AG09309 (cell line): ENCODE results near the gene SCAPER.

Experiments used
- DNase-seq: peaks from one replicate; pipeline ENCODE4 v3.0.0-alpha.2; 2010; ENCODE audit warnings: low read depth
- H3K4me3 ChIP-seq: 2 replicates; pipeline ENCODE4 v1.5.1; 2011; ENCODE audit warnings: mild to moderate bottlenecking, low read depth, low read length, moderate library complexity; ENCODE audit not compliant: control insufficient read depth
- CTCF ChIP-seq: IDR thresholded peaks from 2 replicates; pipeline ENCODE4 v1.5.1; 2011; ENCODE audit warnings: mild to moderate bottlenecking, low read depth, low read length, inconsistent platforms; ENCODE audit not compliant: insufficient read depth, control insufficient read depth; ENCODE audit errors: missing control alignments

Gene SCAPER

GRCh38 chr15:76577879-76578512 is 327.1 kb downstream of the SCAPER start:
- TF ChIP-seq CTCF = no peak
- DNase-seq = no peak
- H3K4me3 ChIP-seq = no peak overlapping the region

- no peak for DNase-seq
- no peak for TF ChIP-seq CTCF
- H3K4me3 ChIP-seq = no peak overlapping the region
Measured at GRCh38 chr15:76576523-76577279, 328.4 kb downstream of the SCAPER start.

GRCh38 chr15:76575679-76576078 is 329.5 kb downstream of the SCAPER start:
- TF ChIP-seq CTCF = no peak
- no peak for DNase-seq

GRCh38 chr15:76575274-76575673 is 329.9 kb downstream of the SCAPER start:
- no peak overlapping the region for H3K4me3 ChIP-seq
- DNase-seq = no peak
- TF ChIP-seq CTCF = no peak

More at GRCh38 chr15:76575679-76576078, 329.5 kb downstream of the SCAPER start:
- no peak overlapping the region for H3K4me3 ChIP-seq

- no peak overlapping the region for H3K4me3 ChIP-seq
- no peak for TF ChIP-seq CTCF
- DNase-seq = no peak
Measured at GRCh38 chr15:76572983-76573314, 332.2 kb downstream of the SCAPER start.

GRCh38 chr15:76566276-76566675 is 338.9 kb downstream of the SCAPER start:
- H3K4me3 ChIP-seq = no peak overlapping the region
- no peak for DNase-seq
- no peak for TF ChIP-seq CTCF
